M059J (cell line): ENCODE measurements around the gene MGAT5B. TPM values are rescaled to one million over a fixed set of nuclear protein-coding genes. Genes with fewer than 3 reads are reported as not detected.

Experiments used
- DNase-seq: peaks from one replicate; pipeline ENCODE4 v3.0.0-alpha.2; 2012; ENCODE audit warnings: low read depth
- total RNA-seq: library from RNA; depleted of rRNA; stranded (reverse); fragments of >200 nt; shearing (Covaris generic); gene quantifications from 2 replicates; pipeline ENCODE4 v1.2.3, GENCODE V29; 2014

The MGAT5B gene
- total RNA-seq, 1 experiment from 2014 or later: 11.8 TPM

GRCh38 chr17:76879691-76880090 lies 11.5 kb downstream of the MGAT5B start:
- DNase-seq: no peak

- DNase-seq: no peak
Observed at GRCh38 chr17:76880268-76880667, 12.1 kb downstream of the MGAT5B start.

- no peak for DNase-seq
Observed at GRCh38 chr17:76880971-76881370, 12.8 kb downstream of the MGAT5B start.

- no peak for DNase-seq
Observed at GRCh38 chr17:76881408-76881807, 13.2 kb downstream of the MGAT5B start.

- no peak for DNase-seq
Observed at GRCh38 chr17:76881966-76882365, 13.8 kb downstream of the MGAT5B start.

GRCh38 chr17:76883744-76884525 lies 15.7 kb downstream of the MGAT5B start:
- no peak for DNase-seq

GRCh38 chr17:76884995-76885893 lies 17.0 kb downstream of the MGAT5B start:
- DNase-seq: no peak

GRCh38 chr17:76885894-76886290 lies 17.7 kb downstream of the MGAT5B start:
- no peak for DNase-seq

- DNase-seq: no peak
Observed at GRCh38 chr17:76886395-76886794, 18.2 kb downstream of the MGAT5B start.

GRCh38 chr17:76887802-76888201 lies 19.6 kb downstream of the MGAT5B start:
- DNase-seq: no peak

GRCh38 chr17:76888661-76889060 lies 20.5 kb downstream of the MGAT5B start:
- no peak for DNase-seq

- no peak for DNase-seq
Observed at GRCh38 chr17:76889323-76889722, 21.1 kb downstream of the MGAT5B start.

GRCh38 chr17:76892329-76892728 lies 24.1 kb downstream of the MGAT5B start:
- no peak for DNase-seq

- DNase-seq: no peak
Observed at GRCh38 chr17:76893623-76894334, 25.6 kb downstream of the MGAT5B start.

GRCh38 chr17:76894842-76895241 lies 26.6 kb downstream of the MGAT5B start:
- DNase-seq: no peak

GRCh38 chr17:76897023-76897422 lies 28.8 kb downstream of the MGAT5B start:
- DNase-seq: no peak

- DNase-seq: no peak
Observed at GRCh38 chr17:76899414-76899813, 31.2 kb downstream of the MGAT5B start.

GRCh38 chr17:76900723-76901122 lies 32.5 kb downstream of the MGAT5B start:
- no peak for DNase-seq

- DNase-seq: no peak
Observed at GRCh38 chr17:76901542-76902197, 33.5 kb downstream of the MGAT5B start.

- DNase-seq: no peak
Observed at GRCh38 chr17:76902476-76902875, 34.3 kb downstream of the MGAT5B start.

- no peak for DNase-seq
Observed at GRCh38 chr17:76903631-76904030, 35.4 kb downstream of the MGAT5B start.

GRCh38 chr17:76904116-76904515 lies 35.9 kb downstream of the MGAT5B start:
- DNase-seq: no peak
